Testis (tissue), 2 donors: ENCODE data around the gene SDK2.

Experiments
- CTCF ChIP-seq, 3 experiments: fragments of 450-650 bp in 2 of 3; fragments of 200-600 bp in 1 of 3; sonication (generic) in 1 of 3; IDR thresholded peaks; one replicate each; pipeline ENCODE4 v1.5.1; 2016 to 2019; ENCODE audit warnings: antibody characterized with exemption in 3 of 3, mild to moderate bottlenecking in 2 of 3, moderate library complexity in 1 of 3
- POLR2A ChIP-seq: fragments of 450-650 bp; IDR thresholded peaks from one replicate; pipeline ENCODE4 v1.6.1; 2017; ENCODE audit warnings: antibody characterized with exemption, mild to moderate bottlenecking, moderate library complexity

DNA sequence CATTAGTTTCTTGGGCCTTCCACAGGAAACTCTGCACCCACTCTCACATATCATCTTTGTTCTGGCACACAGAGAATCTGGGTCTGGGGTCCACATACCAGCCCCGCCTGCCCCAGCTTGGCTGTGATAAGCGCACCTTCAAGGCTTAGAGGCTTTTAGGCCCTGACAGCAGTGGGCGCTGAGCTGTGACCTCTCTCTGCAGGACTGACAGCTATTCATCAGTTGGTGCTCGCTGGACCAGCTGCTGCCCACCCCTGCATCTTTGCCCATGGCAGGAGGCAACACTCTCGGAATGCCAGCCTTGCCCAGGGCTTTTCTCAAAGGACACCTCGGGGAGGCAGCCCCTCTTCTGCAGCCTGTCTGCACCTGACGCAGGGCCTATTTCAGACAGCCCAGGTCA, 62.9 kb downstream of the SDK2 start:
- TF ChIP-seq CTCF (IDR thresholded peaks at IDR 0.05) (no peak), POLR2A (no peak)
